Right lobe of liver (tissue), 6 donors: Measurements from ENCODE around the gene LYPD3. TPM values are rescaled to one million over a fixed set of nuclear protein-coding genes. Genes with fewer than 3 reads are reported as not detected.

Source experiments
- ATAC-seq, 4 donors: fragments of 200-7000 bp; cut with Tn5 transposase; one replicate each; pipeline ENCODE4 v1.9.1; 2020; ENCODE audit warnings: mild to moderate bottlenecking in 4 of 4, moderate library complexity in 4 of 4
- DNase-seq, 3 donors: peaks; one replicate each; pipeline ENCODE4 v3.0.0-alpha.2; 2020
- H3K27ac ChIP-seq, 3 donors: fragments of 200-600 bp; one replicate each; pipeline ENCODE4 v1.8.0; 2022
- H3K27me3 ChIP-seq, 2 donors: fragments of 200-600 bp; one replicate each; pipeline ENCODE4 v1.8.0; 2022
- H3K36me3 ChIP-seq, 4 donors: fragments of 200-600 bp; sonication (generic) in 1 of 4; one replicate each; pipeline versions ENCODE4 v1.5.1 to v1.8.0; 2017 to 2022; ENCODE audit warnings: control low read depth in 1 of 4
- H3K4me1 ChIP-seq, 4 donors: fragments of 200-600 bp; sonication (generic) in 1 of 4; one replicate each; pipeline versions ENCODE4 v1.5.1 to v1.8.0; 2017 to 2022; ENCODE audit warnings: control low read depth in 1 of 4
- H3K4me3 ChIP-seq, 3 donors: fragments of 200-600 bp; one replicate each; pipeline ENCODE4 v1.8.0; 2022
- H3K9me3 ChIP-seq, 4 donors: fragments of 200-600 bp; sonication (generic) in 1 of 4; one replicate each; pipeline versions ENCODE4 v1.5.1 to v1.8.0; 2017 to 2022; ENCODE audit warnings: control low read depth in 1 of 4
- CTCF ChIP-seq, 4 donors: fragments of 200-600 bp in 3 of 4; fragments of 450-650 bp in 1 of 4; IDR thresholded peaks; one replicate each; pipeline versions ENCODE4 v1.5.1 to v1.8.0; 2016 to 2022; ENCODE audit warnings: antibody characterized with exemption in 4 of 4, mild to moderate bottlenecking in 2 of 4
- POLR2A ChIP-seq: fragments of 450-650 bp; IDR thresholded peaks from one replicate; pipeline ENCODE4 v1.6.1; 2017; ENCODE audit warnings: antibody characterized with exemption, mild to moderate bottlenecking
- WGBS: methylation state at CpG from one replicate; pipeline ENCODE4 v1.1.6; 2018; ENCODE audit warnings: low coverage, low lambda C conversion rate; ENCODE audit not compliant: insufficient coverage; ENCODE audit errors: missing lambda C conversion rate; 5-methylcytosine and 5-hydroxymethylcytosine counted together
- intact Hi-C, 2 donors: fragments of 100-400 bp; cut with DNase I; formaldehyde crosslinking; loops; one replicate each; pipeline versions ENCODE4 v1.11.2 to v1.14.1; 2022
- total RNA-seq, 6 experiments: library from RNA; depleted of rRNA in 2 of 6; stranded (reverse); fragments of >200 nt in 2 of 6; fragmentation: NEBNext Ultra II Directional in 3 of 6; extraction: Animal tissue kit (Norgen Biotek cat#: 25700) in 3 of 6; gene quantifications; one replicate each; pipeline versions ENCODE4 v1.1.0 to v1.2.4, GENCODE V29; 2016 to 2023
- donor health status: DM: no; HTN: yes; CAD: no.
- donor health status: DM: no; HTN: no; CAD: no.
- donor health status: DM: no; HTN: no; CAD: no.
- donor health status: DM: no; HTN: yes; CAD: no.
- donor health status: DM: no; HTN: yes; CAD: no.

The LYPD3 gene
- total RNA-seq, 6 experiments from 2014 or later = 0.20 to 0.28 (median 0.25) TPM; not detected in 2

- intact Hi-C loops = no loop called here
- Histone ChIP-seq H3K9me3 (no peaks in the 10 kb centered on the region), H3K4me1 (no peaks in the 10 kb centered on the region), H3K27ac (no peak overlapping the region), H3K36me3 (peaks cover 0 to 7% (median 3%) of the 10 kb centered on the region in 4 donors), H3K27me3 (no peaks in the 10 kb centered on the region), H3K4me3 (no peak overlapping the region)
- TF ChIP-seq POLR2A (no peak), CTCF (IDR thresholded peaks at IDR 0.05) (no peak)
- DNase-seq = no peak
- ATAC-seq = no peak
- 83% methylated on average over 2 of the region's 4 CpGs for WGBS
These were observed 14.7 kb upstream of the LYPD3 start for GRCh38 chr19:43479961-43480561.

- H3K36me3 ChIP-seq = peaks cover 0 to 7% (median 3%) of the 10 kb centered on the region in 4 donors
- ATAC-seq (no peak), DNase-seq (no peak)
- no CpG with 5 or more reads among the region's 15 CpGs for WGBS
- no peaks in the 10 kb centered on the region for H3K9me3 ChIP-seq
- no peak overlapping the region for H3K4me3 ChIP-seq
- TF ChIP-seq CTCF (IDR thresholded peaks at IDR 0.05) (no peak), POLR2A (no peak)
- no peaks in the 10 kb centered on the region for H3K27me3 ChIP-seq
- intact Hi-C loops = no loop called here
- H3K4me1 ChIP-seq = peaks cover 0 to 5% (median 0%) of the 10 kb centered on the region in 4 donors
- no peak overlapping the region for H3K27ac ChIP-seq
These were observed 13.8 kb upstream of the LYPD3 start for GRCh38 chr19:43479226-43479625.

- intact Hi-C loops = no loop called here
- H3K36me3 ChIP-seq = peaks cover 0 to 7% (median 3%) of the 10 kb centered on the region in 4 donors
These were observed 12.9 kb upstream of the LYPD3 start for GRCh38 chr19:43478323-43478722.

GRCh38 chr19:43476606-43477005, 11.2 kb upstream of the LYPD3 start:
- ATAC-seq (no peak), DNase-seq (no peak)
- peaks cover 0 to 7% (median 3%) of the 10 kb centered on the region in 4 donors for H3K36me3 ChIP-seq
- H3K27me3 ChIP-seq = no peaks in the 10 kb centered on the region
- no peak overlapping the region for H3K4me3 ChIP-seq
- intact Hi-C loops = no loop called here
- no peak overlapping the region for H3K27ac ChIP-seq
- H3K4me1 ChIP-seq = peaks cover 0 to 5% (median 0%) of the 10 kb centered on the region in 4 donors
- no peaks in the 10 kb centered on the region for H3K9me3 ChIP-seq
- TF ChIP-seq POLR2A = no peak

More at GRCh38 chr19:43478323-43478722, 12.9 kb upstream of the LYPD3 start:
- H3K27ac ChIP-seq = no peak overlapping the region
- DNase-seq (no peak), ATAC-seq (no peak)
- no peak overlapping the region for H3K4me3 ChIP-seq
- H3K9me3 ChIP-seq = no peaks in the 10 kb centered on the region
- no peak for TF ChIP-seq POLR2A
- H3K27me3 ChIP-seq = no peaks in the 10 kb centered on the region
- peaks cover 0 to 5% (median 0%) of the 10 kb centered on the region in 4 donors for H3K4me1 ChIP-seq
- WGBS = 100% methylated on average over 1 of the region's 3 CpGs

GRCh38 chr19:43474986-43475705, 9.7 kb upstream of the LYPD3 start:
- peak; percentile 92 to 99 (median 97) for ATAC-seq
- H3K36me3 ChIP-seq = peaks cover 0 to 5% (median 0%) of the 10 kb centered on the region in 4 donors
- no peaks in the 10 kb centered on the region for H3K9me3 ChIP-seq
- TF ChIP-seq CTCF (IDR thresholded peaks at IDR 0.05) = no peak
- TF ChIP-seq POLR2A = peak; percentile 47
- H3K27me3 ChIP-seq = no peaks in the 10 kb centered on the region
- peak overlapping the region; percentile 56 to 74 (median 59) for H3K27ac ChIP-seq
- DNase-seq = peak; percentile 88 to 96 (median 95)
- intact Hi-C loops = no loop called here
- WGBS = 12% methylated on average over 5 of the region's 46 CpGs
- H3K4me1 ChIP-seq = peaks cover 0 to 5% (median 0%) of the 10 kb centered on the region in 4 donors
- H3K4me3 ChIP-seq = peak overlapping the region; percentile 17 to 36 (median 32)
